ENCODE results near the gene DBNDD2.
A peak's percentile ranks its signal among the peaks of the same experiment; 100 is the strongest.

DBNDD2 gene

GRCh38 chr20:45402946-45403345, 5.1 kb upstream of the DBNDD2 start:
- Histone ChIP-seq H4K20me1 (ENCODE audit: insufficient read depth, low read length) (no peaks in the 10 kb centered on the region), H3K4me3 (ENCODE audit: low read depth, low read length, poor library complexity, severe bottlenecking) (no peak overlapping the region), H3K9me3 (ENCODE audit: low read length) (peaks cover 15% of the 10 kb centered on the region), H3K4me2 (ENCODE audit: low read length) (no peak overlapping the region), H3K9ac (ENCODE audit: low read length) (no peak overlapping the region), H3K4me1 (ENCODE audit: insufficient read depth, low read length, severe bottlenecking) (peaks cover 12% of the 10 kb centered on the region), H3K27ac (ENCODE audit: low read depth, low read length, poor library complexity, severe bottlenecking) (no peak overlapping the region), H3F3A (ENCODE audit: insufficient read depth, low read length) (no peaks in the 10 kb centered on the region), H3K27me3 (ENCODE audit: insufficient read depth, low read length) (peaks cover 6% of the 10 kb centered on the region; the same call in 1 of the 2 replicates), H3K9me2 (ENCODE audit: low read depth, low read length) (no peaks in the 10 kb centered on the region), H2AFZ (ENCODE audit: low read length) (no peak overlapping the region), H3K36me3 (ENCODE audit: insufficient read depth, low read length) (no peaks in the 10 kb centered on the region; the same call in 1 of the 2 replicates), H3K79me2 (ENCODE audit: insufficient read depth, low read length) (no peaks in the 10 kb centered on the region)
- no peak for TF ChIP-seq EZH2 (IDR thresholded peaks at IDR 0.05; ENCODE audit: borderline replicate concordance, low read length)
- TF ChIP-seq, protein P1, sequence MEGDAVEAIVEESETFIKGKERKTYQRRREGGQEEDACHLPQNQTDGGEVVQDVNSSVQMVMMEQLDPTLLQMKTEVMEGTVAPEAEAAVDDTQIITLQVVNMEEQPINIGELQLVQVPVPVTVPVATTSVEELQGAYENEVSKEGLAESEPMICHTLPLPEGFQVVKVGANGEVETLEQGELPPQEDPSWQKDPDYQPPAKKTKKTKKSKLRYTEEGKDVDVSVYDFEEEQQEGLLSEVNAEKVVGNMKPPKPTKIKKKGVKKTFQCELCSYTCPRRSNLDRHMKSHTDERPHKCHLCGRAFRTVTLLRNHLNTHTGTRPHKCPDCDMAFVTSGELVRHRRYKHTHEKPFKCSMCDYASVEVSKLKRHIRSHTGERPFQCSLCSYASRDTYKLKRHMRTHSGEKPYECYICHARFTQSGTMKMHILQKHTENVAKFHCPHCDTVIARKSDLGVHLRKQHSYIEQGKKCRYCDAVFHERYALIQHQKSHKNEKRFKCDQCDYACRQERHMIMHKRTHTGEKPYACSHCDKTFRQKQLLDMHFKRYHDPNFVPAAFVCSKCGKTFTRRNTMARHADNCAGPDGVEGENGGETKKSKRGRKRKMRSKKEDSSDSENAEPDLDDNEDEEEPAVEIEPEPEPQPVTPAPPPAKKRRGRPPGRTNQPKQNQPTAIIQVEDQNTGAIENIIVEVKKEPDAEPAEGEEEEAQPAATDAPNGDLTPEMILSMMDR (IDR thresholded peaks at IDR 0.05; ENCODE audit: low read length): no peak

DNA sequence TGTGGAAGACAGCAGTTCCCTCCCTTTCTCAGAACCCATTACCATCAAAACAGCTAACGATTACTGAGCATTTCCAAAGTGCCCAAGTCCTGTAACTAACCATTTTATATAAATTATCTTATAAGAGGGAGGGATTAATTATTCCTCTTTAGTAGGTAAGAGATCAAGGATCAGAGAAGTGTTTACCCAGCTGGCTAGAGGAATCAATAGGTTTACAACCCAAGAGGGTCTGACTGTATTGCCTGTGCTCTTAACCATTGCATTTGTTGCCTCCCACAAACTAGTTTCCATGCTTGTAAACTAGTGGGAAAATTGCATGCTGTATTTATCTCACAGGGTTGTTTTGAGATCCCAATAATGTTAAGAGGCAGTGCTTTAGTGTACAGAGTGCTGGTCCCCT, 3.7 kb upstream of the DBNDD2 start:
- no peak for TF ChIP-seq EZH2 (IDR thresholded peaks at IDR 0.05; ENCODE audit: borderline replicate concordance, low read length)
- TF ChIP-seq, protein P1 (IDR thresholded peaks at IDR 0.05; ENCODE audit: low read length): no peak
- Histone ChIP-seq H4K20me1 (ENCODE audit: insufficient read depth, low read length) (no peaks in the 10 kb centered on the region), H3F3A (ENCODE audit: insufficient read depth, low read length) (no peaks in the 10 kb centered on the region), H3K9me3 (ENCODE audit: low read length) (peaks cover 15% of the 10 kb centered on the region), H3K9me2 (ENCODE audit: low read depth, low read length) (no peaks in the 10 kb centered on the region), H3K79me2 (ENCODE audit: insufficient read depth, low read length) (no peaks in the 10 kb centered on the region), H3K9ac (ENCODE audit: low read length) (no peak overlapping the region), H3K4me1 (ENCODE audit: insufficient read depth, low read length, severe bottlenecking) (peaks cover 12% of the 10 kb centered on the region), H3K27me3 (ENCODE audit: insufficient read depth, low read length) (peaks cover 9% of the 10 kb centered on the region; the same call in 1 of the 2 replicates), H3K27ac (ENCODE audit: low read depth, low read length, poor library complexity, severe bottlenecking) (no peak overlapping the region), H2AFZ (ENCODE audit: low read length) (no peak overlapping the region), H3K4me3 (ENCODE audit: low read depth, low read length, poor library complexity, severe bottlenecking) (no peak overlapping the region), H3K4me2 (ENCODE audit: low read length) (no peak overlapping the region), H3K36me3 (ENCODE audit: insufficient read depth, low read length) (no peaks in the 10 kb centered on the region; the same call in 1 of the 2 replicates)

DNA sequence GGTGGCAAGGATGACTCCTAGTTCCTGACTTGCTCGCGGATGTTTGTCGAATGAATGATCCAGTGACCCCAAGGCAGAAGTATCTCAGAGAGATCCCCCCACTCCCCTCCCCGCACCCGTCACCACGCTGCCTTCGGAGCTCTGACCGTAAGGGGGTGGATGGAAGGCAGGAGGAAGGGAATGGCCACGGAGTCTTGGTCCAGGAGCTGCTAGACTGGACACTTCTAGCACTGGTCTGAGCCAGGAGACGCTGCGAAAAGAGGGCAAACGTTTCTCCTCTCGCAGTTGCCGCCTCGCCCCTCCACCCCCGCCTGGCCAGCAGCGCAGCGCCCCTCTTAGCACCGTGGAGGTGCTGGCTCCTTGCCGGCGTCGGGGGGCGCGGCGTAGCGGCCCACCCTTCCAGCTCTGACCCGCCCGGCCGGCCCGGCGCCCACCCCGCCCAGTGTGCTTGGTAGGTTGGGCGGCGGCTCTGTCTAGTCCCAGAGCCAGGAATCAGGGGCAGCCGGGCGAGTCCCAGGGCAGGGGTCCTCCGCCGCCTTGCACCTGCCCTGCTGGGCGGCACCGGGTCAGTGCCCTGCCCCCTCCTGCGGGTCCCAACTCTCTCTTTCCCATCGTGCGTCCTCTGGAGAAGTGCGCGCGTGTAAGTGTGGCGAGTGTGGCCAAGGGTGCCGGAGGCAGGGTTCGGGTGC, 2.4 kb upstream of the DBNDD2 start:
- Histone ChIP-seq H3K79me2 (ENCODE audit: insufficient read depth, low read length) (no peaks in the 10 kb centered on the region), H3K4me2 (ENCODE audit: low read length) (peak overlapping the region; percentile 40), H3K4me1 (ENCODE audit: insufficient read depth, low read length, severe bottlenecking) (peaks cover 12% of the 10 kb centered on the region), H3F3A (ENCODE audit: insufficient read depth, low read length) (no peaks in the 10 kb centered on the region), H2AFZ (ENCODE audit: low read length) (no peak overlapping the region), H3K9me3 (ENCODE audit: low read length) (peaks cover 4% of the 10 kb centered on the region; the same call in 1 of the 2 replicates), H3K9ac (ENCODE audit: low read length) (no peak overlapping the region), H3K27me3 (ENCODE audit: insufficient read depth, low read length) (peaks cover 9% of the 10 kb centered on the region; the same call in 1 of the 2 replicates), H3K27ac (ENCODE audit: low read depth, low read length, poor library complexity, severe bottlenecking) (no peak overlapping the region), H3K36me3 (ENCODE audit: insufficient read depth, low read length) (no peaks in the 10 kb centered on the region; the same call in 1 of the 2 replicates), H4K20me1 (ENCODE audit: insufficient read depth, low read length) (no peaks in the 10 kb centered on the region), H3K4me3 (ENCODE audit: low read depth, low read length, poor library complexity, severe bottlenecking) (peak overlapping the region; percentile 45), H3K9me2 (ENCODE audit: low read depth, low read length) (no peaks in the 10 kb centered on the region)
- no peak for TF ChIP-seq EZH2 (IDR thresholded peaks at IDR 0.05; ENCODE audit: borderline replicate concordance, low read length)
- TF ChIP-seq, protein P1 (IDR thresholded peaks at IDR 0.05; ENCODE audit: low read length): no peak

All from OCI-LY1 (cell line).